ENCODE results near the gene PIK3R1. TPM values are rescaled to one million over a fixed set of nuclear protein-coding genes. Genes with fewer than 3 reads are reported as not detected.
A peak's percentile ranks its signal among the peaks of the same experiment; 100 is the strongest.

PIK3R1 gene
- total and polyA plus RNA-seq, 10 of the 15 experiments (the other 5 are each of a cell fraction or from before 2014, with no cell fraction given): 7.8 to 38.4 (median 15.7) TPM

GRCh38 chr5:68287976-68288706, 72.6 kb downstream of the PIK3R1 start (continued):
- TF ChIP-seq ZBTB11 (CRISPR knock-in tag; IDR thresholded peaks at IDR 0.05) (no peak), POLR2AphosphoS2 (IDR thresholded peaks at IDR 0.05; ENCODE audit: low read depth, low read length) (no peak), CBFB (IDR thresholded peaks at IDR 0.05; ENCODE audit: low read depth) (0 out of 2 replicates have a peak, but pooled peaks have one; percentile 22), ZNF622 (IDR thresholded peaks at IDR 0.05) (no peak), BCLAF1 (IDR thresholded peaks at IDR 0.05) (no peak), YY1 (IDR thresholded peaks at IDR 0.05; ENCODE audit: low read depth, low read length) (0 out of 2 replicates have a peak, but pooled peaks have one; percentile 49), MEF2A (IDR thresholded peaks at IDR 0.05; ENCODE audit: insufficient read depth, low read depth, low read length) (peak; percentile 86), SPI1 (IDR thresholded peaks at IDR 0.05; ENCODE audit: borderline replicate concordance, insufficient read depth, low read depth, low read length) (peak; percentile 26; the same call in 1 of the 2 replicates)

Measured in GM12878 (cell line).